CD4-positive, alpha-beta T cell (primary cell): Measurements from ENCODE around the gene NADK. TPM values are rescaled to one million over a fixed set of nuclear protein-coding genes. Genes with fewer than 3 reads are reported as not detected.
A peak's percentile ranks its signal among the peaks of the same experiment; 100 is the strongest.

Experiments used
- ATAC-seq: fragments of 200-7000 bp; cut with Tn5 transposase; one replicate; pipeline ENCODE4 v1.10.0; 2022; ENCODE audit warnings: mild to moderate bottlenecking; ENCODE audit not compliant: poor library complexity
- CTCF ChIA-PET: fragments of 350-600 bp; sonication (Branson Sonifier 250); formaldehyde crosslinking; loops from one replicate; lab custom pipeline; 2021; ENCODE audit warnings: antibody characterized with exemption, inconsistent platforms; lab: Charles Lee
- POLR2A ChIA-PET: fragments of 350-600 bp; sonication (Branson Sonifier 250); formaldehyde crosslinking; loops from one replicate; lab custom pipeline; 2021; ENCODE audit warnings: antibody characterized with exemption, inconsistent platforms; lab: Charles Lee
- DNase-seq, 14 experiments: peaks; one replicate each; pipeline ENCODE4 v3.0.0-alpha.2; 2013 to 2020; ENCODE audit warnings: mixed read lengths in 2 of 14
- H3K27ac ChIP-seq, 2 donors: one replicate each; pipeline versions ENCODE4 v1.5.1 to v1.7.0; 2013; ENCODE audit warnings: low read length in 2 of 2, low read depth in 1 of 2, mild to moderate bottlenecking in 1 of 2
- H3K27me3 ChIP-seq, 2 experiments: 1 replicate in 1 of 2; 2 replicates in 1 of 2; pipeline versions ENCODE4 v1.6.1 to v1.7.0; 2013; ENCODE audit warnings: low read length in 2 of 2, control low read depth in 1 of 2, mild to moderate bottlenecking in 1 of 2, moderate library complexity in 1 of 2; ENCODE audit not compliant: insufficient read depth in 2 of 2, control insufficient read depth in 1 of 2
- H3K36me3 ChIP-seq: one replicate; pipeline ENCODE4 v1.6.1; 2013; ENCODE audit warnings: low read length, control low read depth; ENCODE audit not compliant: insufficient read depth
- H3K4me1 ChIP-seq: one replicate; pipeline ENCODE4 v1.6.1; 2013; ENCODE audit warnings: low read length, control low read depth; ENCODE audit not compliant: insufficient read depth
- H3K4me3 ChIP-seq: one replicate; pipeline ENCODE4 v1.5.1; 2013; ENCODE audit warnings: mild to moderate bottlenecking, low read length, moderate library complexity
- H3K9me3 ChIP-seq, 2 experiments: 1 replicate in 1 of 2; 2 replicates in 1 of 2; pipeline versions ENCODE4 v1.6.1 to v1.7.0; 2013; ENCODE audit warnings: low read length in 2 of 2, mild to moderate bottlenecking in 2 of 2, control low read depth in 1 of 2, moderate library complexity in 1 of 2; ENCODE audit not compliant: control insufficient read depth in 1 of 2, insufficient read depth in 1 of 2
- H3K27ac Mint-ChIP-seq: one replicate; pipeline ENCODE4 v1.8.0; 2020; ENCODE audit warnings: mixed read lengths
- H3K27me3 Mint-ChIP-seq: one replicate; pipeline ENCODE4 v1.8.0; 2021; ENCODE audit warnings: mixed read lengths
- H3K36me3 Mint-ChIP-seq: one replicate; pipeline ENCODE4 v1.8.0; 2021; ENCODE audit warnings: low read depth, mixed read lengths
- H3K4me1 Mint-ChIP-seq: one replicate; pipeline ENCODE4 v1.8.0; 2021; ENCODE audit warnings: low read depth, mixed read lengths
- H3K4me3 Mint-ChIP-seq: one replicate; pipeline ENCODE4 v1.8.0; 2020; ENCODE audit warnings: mild to moderate bottlenecking, mixed read lengths
- H3K9me3 Mint-ChIP-seq: one replicate; pipeline ENCODE4 v1.8.0; 2020; ENCODE audit warnings: mixed read lengths
- intact Hi-C, 2 experiments: fragments of 100-400 bp; cut with DNase I in 1 of 2; cut with micrococcal nuclease in 1 of 2; formaldehyde crosslinking; loops; one replicate each; pipeline versions ENCODE4 v1.15.1 to v1.9.0; 2023 to 2025; cut with DNase I, micrococcal nuclease
- total RNA-seq, 174 experiments: library from RNA in 2 of 174; stranded (reverse) in 2 of 174; gene quantifications; one replicate each; pipeline ENCODE4 v1.2.3 and lab custom pipeline; 2021 to 2026
- TF ChIP-seq, protein P1 (sequence below): fragments of 200-600 bp; IDR thresholded peaks from one replicate; pipeline ENCODE4 v1.8.0; 2022; ENCODE audit warnings: antibody characterized with exemption, mild to moderate bottlenecking

NADK gene
- total RNA-seq, 2 experiments from 2014 or later = 19.9 to 25.1 TPM

DNA sequence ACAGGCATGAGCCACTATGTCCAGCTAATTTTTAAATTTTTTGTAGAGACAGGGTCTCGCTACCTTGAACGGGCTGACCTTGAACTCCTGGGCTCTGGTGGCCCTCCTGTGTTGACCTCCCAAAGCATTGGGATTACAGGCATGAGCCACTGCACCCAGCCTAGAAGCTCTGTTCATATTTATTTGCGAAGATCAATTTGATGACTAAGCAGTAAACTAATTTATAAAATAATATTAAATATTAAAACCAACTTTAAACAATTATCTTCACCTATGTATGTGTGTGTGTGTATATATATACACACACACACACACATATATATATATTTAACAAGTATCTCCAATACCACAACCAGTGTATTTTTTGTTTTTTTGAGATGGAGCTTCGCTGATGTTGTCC is 4.4 kb downstream of the NADK start:
- POLR2A ChIA-PET = no interaction called here
- intact Hi-C loops = no loop called here
- Mint-ChIP-seq H3K4me3 (no peak overlapping the region), H3K27ac (no peak overlapping the region), H3K36me3 (peaks cover 37% of the 10 kb centered on the region), H3K9me3 (peaks cover 3% of the 10 kb centered on the region), H3K27me3 (no peaks in the 10 kb centered on the region), H3K4me1 (peaks cover 25% of the 10 kb centered on the region)
- Histone ChIP-seq H3K27ac (no peak overlapping the region), H3K36me3 (peaks cover 4% of the 10 kb centered on the region), H3K27me3 (no peaks in the 10 kb centered on the region), H3K9me3 (no peaks in the 10 kb centered on the region), H3K4me1 (peaks cover 30% of the 10 kb centered on the region), H3K4me3 (no peak overlapping the region)
- DNase-seq = no peak
- CTCF ChIA-PET = no interaction called here
- TF ChIP-seq, protein P1, sequence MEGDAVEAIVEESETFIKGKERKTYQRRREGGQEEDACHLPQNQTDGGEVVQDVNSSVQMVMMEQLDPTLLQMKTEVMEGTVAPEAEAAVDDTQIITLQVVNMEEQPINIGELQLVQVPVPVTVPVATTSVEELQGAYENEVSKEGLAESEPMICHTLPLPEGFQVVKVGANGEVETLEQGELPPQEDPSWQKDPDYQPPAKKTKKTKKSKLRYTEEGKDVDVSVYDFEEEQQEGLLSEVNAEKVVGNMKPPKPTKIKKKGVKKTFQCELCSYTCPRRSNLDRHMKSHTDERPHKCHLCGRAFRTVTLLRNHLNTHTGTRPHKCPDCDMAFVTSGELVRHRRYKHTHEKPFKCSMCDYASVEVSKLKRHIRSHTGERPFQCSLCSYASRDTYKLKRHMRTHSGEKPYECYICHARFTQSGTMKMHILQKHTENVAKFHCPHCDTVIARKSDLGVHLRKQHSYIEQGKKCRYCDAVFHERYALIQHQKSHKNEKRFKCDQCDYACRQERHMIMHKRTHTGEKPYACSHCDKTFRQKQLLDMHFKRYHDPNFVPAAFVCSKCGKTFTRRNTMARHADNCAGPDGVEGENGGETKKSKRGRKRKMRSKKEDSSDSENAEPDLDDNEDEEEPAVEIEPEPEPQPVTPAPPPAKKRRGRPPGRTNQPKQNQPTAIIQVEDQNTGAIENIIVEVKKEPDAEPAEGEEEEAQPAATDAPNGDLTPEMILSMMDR = no peak
- ATAC-seq = no peak

DNA sequence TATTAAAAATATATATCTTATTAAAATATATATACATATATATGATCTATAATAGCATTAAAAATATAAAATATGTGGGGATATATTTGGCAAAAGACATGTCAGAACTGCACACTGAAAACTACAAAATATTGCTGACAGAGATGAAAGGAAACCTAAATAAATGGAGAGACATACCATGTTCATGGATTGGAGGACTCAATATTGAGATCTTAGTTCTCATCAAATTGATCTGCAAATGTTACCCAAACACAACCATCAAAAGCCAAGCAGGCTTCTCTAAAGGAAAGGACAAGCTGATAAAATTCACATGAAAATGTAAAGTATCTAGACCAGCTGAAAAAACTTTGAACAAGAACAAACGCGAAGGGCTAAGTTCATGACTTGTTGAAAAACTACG is 7.2 kb downstream of the NADK start:
- Histone ChIP-seq H3K27me3 (no peaks in the 10 kb centered on the region), H3K9me3 (no peaks in the 10 kb centered on the region), H3K4me1 (peaks cover 13% of the 10 kb centered on the region), H3K27ac (no peak overlapping the region), H3K4me3 (no peak overlapping the region), H3K36me3 (peaks cover 19% of the 10 kb centered on the region)
- intact Hi-C loops = no loop called here
- H3K27ac Mint-ChIP-seq = no peak overlapping the region
- CTCF ChIA-PET = no interaction called here
- ATAC-seq (no peak), DNase-seq (no peak)
- TF ChIP-seq, protein P1 = no peak
- peaks cover 16% of the 10 kb centered on the region for H3K4me1 Mint-ChIP-seq
- peaks cover 3% of the 10 kb centered on the region for H3K9me3 Mint-ChIP-seq
- H3K4me3 Mint-ChIP-seq = peak overlapping the region; percentile 39
- H3K36me3 Mint-ChIP-seq = peaks cover 46% of the 10 kb centered on the region
- POLR2A ChIA-PET = no interaction called here
- no peaks in the 10 kb centered on the region for H3K27me3 Mint-ChIP-seq

DNA sequence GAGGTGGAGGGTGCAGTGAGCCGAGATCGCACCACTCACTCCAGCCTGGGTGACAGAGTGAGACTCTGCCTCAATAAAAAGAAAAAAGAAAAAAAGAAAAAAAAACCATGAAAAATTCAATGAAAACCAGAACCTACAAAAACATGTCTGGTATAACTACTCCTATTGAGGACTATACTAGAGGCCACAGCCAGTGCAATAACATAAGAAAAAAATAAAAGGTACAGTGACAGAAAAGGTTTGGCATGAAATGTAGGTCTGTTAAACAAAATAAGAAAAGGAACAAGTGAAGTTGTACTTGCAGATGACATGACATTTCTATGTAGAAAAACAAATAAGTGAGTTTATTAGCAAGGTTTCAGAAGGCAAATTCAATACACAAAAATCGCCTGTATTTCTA is 8.2 kb downstream of the NADK start:
- TF ChIP-seq, protein P1 = no peak
- ChIA-PET CTCF (no interaction called here), POLR2A (no interaction called here)
- H3K4me1 Mint-ChIP-seq = peaks cover 6% of the 10 kb centered on the region
- Histone ChIP-seq H3K9me3 (no peaks in the 10 kb centered on the region), H3K4me1 (peaks cover 3% of the 10 kb centered on the region), H3K27me3 (no peaks in the 10 kb centered on the region), H3K4me3 (no peak overlapping the region), H3K36me3 (peaks cover 22% of the 10 kb centered on the region), H3K27ac (no peak overlapping the region)
- peaks cover 47% of the 10 kb centered on the region for H3K36me3 Mint-ChIP-seq
- intact Hi-C loops = no loop called here
- no peaks in the 10 kb centered on the region for H3K27me3 Mint-ChIP-seq
- no peak overlapping the region for H3K4me3 Mint-ChIP-seq
- ATAC-seq (no peak), DNase-seq (no peak)
- H3K27ac Mint-ChIP-seq = no peak overlapping the region
- H3K9me3 Mint-ChIP-seq = peaks cover 3% of the 10 kb centered on the region
